ENCODE measurements around the gene CCDC148. TPM values are rescaled to one million over a fixed set of nuclear protein-coding genes. Genes with fewer than 3 reads are reported as not detected.
A peak's percentile ranks its signal among the peaks of the same experiment; 100 is the strongest.

CCDC148 gene
- polyA plus RNA-seq, 3 donors = not detected

- no peak overlapping the region for H3K9ac ChIP-seq (ENCODE audit: insufficient read depth, low read length, poor library complexity, severe bottlenecking)
- no peak for TF ChIP-seq CTCF (IDR thresholded peaks at IDR 0.05)
- no peaks in the 10 kb centered on the region for H3K27me3 Mint-ChIP-seq (ENCODE audit: low read depth in 3 of 3)
- peaks cover 4 to 16% (median 10%) of the 10 kb centered on the region in 7 donors for H3K9me3 Mint-ChIP-seq
- intact Hi-C loops (cut with micrococcal nuclease) = loop anchor here in 1 of 2 donors (10.0 kb wide), 1 partner anchor 71 kb away; no protein-coding TSS in a partner anchor
- peaks cover 9 to 17% of the 10 kb centered on the region in 2 donors for H3K9me3 ChIP-seq (replicated peaks in 1 of 2; ENCODE audit: control insufficient read depth in 1 of 2, insufficient read depth in 1 of 2, low read length in 2 of 2)
- H2AFZ ChIP-seq (ENCODE audit: insufficient read depth, low read depth, low read length, poor library complexity, severe bottlenecking) = no peak overlapping the region
- no peaks in the 10 kb centered on the region for H3K4me1 ChIP-seq (ENCODE audit: control insufficient read depth in 1 of 2, insufficient read depth in 2 of 2, low read length in 2 of 2)
- no peaks in the 10 kb centered on the region for H4K20me1 ChIP-seq (ENCODE audit: insufficient read depth, low read length)
- H3K27ac Mint-ChIP-seq = peak overlapping the region in 1 of 7 donors; percentile 70
- no peak overlapping the region for H3K4me3 Mint-ChIP-seq
- H3K36me3 ChIP-seq (replicated peaks in 1 of 2; ENCODE audit: control insufficient read depth in 1 of 2, insufficient read depth in 2 of 2, low read length in 2 of 2) = no peaks in the 10 kb centered on the region
- 96% methylated on average over 2 of the region's 3 CpGs for WGBS (ENCODE audit: insufficient coverage)
- no peak overlapping the region for H3K27ac ChIP-seq (ENCODE audit: low read depth in 1 of 2, low read length in 2 of 2)
- no peak overlapping the region for H3K4me3 ChIP-seq (replicated peaks in 1 of 3; ENCODE audit: low read depth in 2 of 3, low read length in 3 of 3)
- no peaks in the 10 kb centered on the region for H3K79me2 ChIP-seq (ENCODE audit: insufficient read depth, low read length)
- no peaks in the 10 kb centered on the region for H3K36me3 Mint-ChIP-seq
- H3K4me2 ChIP-seq (replicated peaks; ENCODE audit: extremely low read depth, low read length, poor library complexity, severe bottlenecking) = no peak overlapping the region
- H3K27me3 ChIP-seq (ENCODE audit: control insufficient read depth in 2 of 2, insufficient read depth in 2 of 2, low read length in 2 of 2) = no peaks in the 10 kb centered on the region
- no peak for DNase-seq
- no peaks in the 10 kb centered on the region for H3K4me1 Mint-ChIP-seq
Measured at GRCh38 chr2:158153270-158154015, 303.1 kb downstream of the CCDC148 start.

GRCh38 chr2:158144914-158145625, 311.5 kb downstream of the CCDC148 start:
- Histone ChIP-seq H3K79me2 (ENCODE audit: insufficient read depth, low read length) (no peaks in the 10 kb centered on the region), H2AFZ (ENCODE audit: insufficient read depth, low read depth, low read length, poor library complexity, severe bottlenecking) (peak overlapping the region; percentile 32), H4K20me1 (ENCODE audit: insufficient read depth, low read length) (no peaks in the 10 kb centered on the region), H3K36me3 (replicated peaks in 1 of 2; ENCODE audit: control insufficient read depth in 1 of 2, insufficient read depth in 2 of 2, low read length in 2 of 2) (no peaks in the 10 kb centered on the region), H3K27me3 (ENCODE audit: control insufficient read depth in 2 of 2, insufficient read depth in 2 of 2, low read length in 2 of 2) (no peaks in the 10 kb centered on the region), H3K4me3 (replicated peaks in 1 of 3; ENCODE audit: low read depth in 2 of 3, low read length in 3 of 3) (no peak overlapping the region), H3K4me2 (replicated peaks; ENCODE audit: extremely low read depth, low read length, poor library complexity, severe bottlenecking) (no peak overlapping the region), H3K9ac (ENCODE audit: insufficient read depth, low read length, poor library complexity, severe bottlenecking) (no peak overlapping the region), H3K27ac (ENCODE audit: low read depth in 1 of 2, low read length in 2 of 2) (no peak overlapping the region), H3K4me1 (ENCODE audit: control insufficient read depth in 1 of 2, insufficient read depth in 2 of 2, low read length in 2 of 2) (peaks cover 27 to 39% of the 10 kb centered on the region in 2 donors), H3K9me3 (replicated peaks in 1 of 2; ENCODE audit: control insufficient read depth in 1 of 2, insufficient read depth in 1 of 2, low read length in 2 of 2) (peaks cover 0 to 4% of the 10 kb centered on the region in 2 donors)
- H3K36me3 Mint-ChIP-seq = peaks cover 5 to 9% of the 10 kb centered on the region in 2 donors
- no peak for TF ChIP-seq CTCF (IDR thresholded peaks at IDR 0.05)
- peak overlapping the region in 1 of 7 donors; percentile 60 for H3K27ac Mint-ChIP-seq
- H3K4me1 Mint-ChIP-seq = peaks cover 33% of the 10 kb centered on the region
- no peaks in the 10 kb centered on the region for H3K27me3 Mint-ChIP-seq (ENCODE audit: low read depth in 3 of 3)
- H3K9me3 Mint-ChIP-seq = peaks cover 7 to 27% (median 15%) of the 10 kb centered on the region in 7 donors
- no peak overlapping the region for H3K4me3 Mint-ChIP-seq
- DNase-seq = no peak
- WGBS (ENCODE audit: insufficient coverage) = 100% methylated on average over 1 of the region's 13 CpGs
- intact Hi-C loops (cut with micrococcal nuclease) = no loop called here
